Esophagus squamous epithelium (tissue), 4 donors: Measurements from ENCODE around the gene NSMCE3.

Experiments
- POLR2A ChIP-seq, 4 donors: fragments of 450-650 bp; IDR thresholded peaks; one replicate each; pipeline ENCODE4 v1.6.1; 2017; ENCODE audit warnings: antibody characterized with exemption in 4 of 4, mild to moderate bottlenecking in 4 of 4, moderate library complexity in 3 of 4
- TF ChIP-seq, protein P1 (sequence below), 6 experiments: fragments of 450-650 bp in 4 of 6; fragments of 200-600 bp in 2 of 6; sonication (generic) in 2 of 6; IDR thresholded peaks; one replicate each; pipeline ENCODE4 v1.5.1; 2016 to 2019; ENCODE audit warnings: antibody characterized with exemption in 6 of 6, mild to moderate bottlenecking in 4 of 6, moderate library complexity in 4 of 6

DNA sequence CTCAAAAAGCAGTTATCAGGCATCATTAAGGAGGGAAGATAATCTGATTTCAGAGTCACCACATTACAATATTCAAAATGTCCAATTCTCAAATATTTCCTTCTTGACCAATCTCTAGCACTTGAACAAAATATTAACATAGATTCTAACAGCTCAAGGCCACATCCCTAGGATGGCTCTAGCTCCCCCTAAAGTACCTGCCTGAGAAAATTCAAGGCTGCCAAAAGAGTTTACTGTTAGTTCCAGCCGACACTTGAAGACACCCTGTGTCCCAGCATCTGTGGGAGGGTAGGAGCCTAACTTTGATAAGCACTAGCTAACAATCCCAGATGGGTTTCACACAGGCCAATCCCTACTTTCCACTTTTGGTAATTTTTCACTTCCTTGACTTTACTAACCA, 10.4 kb downstream of the NSMCE3 start:
- TF ChIP-seq, protein P1, sequence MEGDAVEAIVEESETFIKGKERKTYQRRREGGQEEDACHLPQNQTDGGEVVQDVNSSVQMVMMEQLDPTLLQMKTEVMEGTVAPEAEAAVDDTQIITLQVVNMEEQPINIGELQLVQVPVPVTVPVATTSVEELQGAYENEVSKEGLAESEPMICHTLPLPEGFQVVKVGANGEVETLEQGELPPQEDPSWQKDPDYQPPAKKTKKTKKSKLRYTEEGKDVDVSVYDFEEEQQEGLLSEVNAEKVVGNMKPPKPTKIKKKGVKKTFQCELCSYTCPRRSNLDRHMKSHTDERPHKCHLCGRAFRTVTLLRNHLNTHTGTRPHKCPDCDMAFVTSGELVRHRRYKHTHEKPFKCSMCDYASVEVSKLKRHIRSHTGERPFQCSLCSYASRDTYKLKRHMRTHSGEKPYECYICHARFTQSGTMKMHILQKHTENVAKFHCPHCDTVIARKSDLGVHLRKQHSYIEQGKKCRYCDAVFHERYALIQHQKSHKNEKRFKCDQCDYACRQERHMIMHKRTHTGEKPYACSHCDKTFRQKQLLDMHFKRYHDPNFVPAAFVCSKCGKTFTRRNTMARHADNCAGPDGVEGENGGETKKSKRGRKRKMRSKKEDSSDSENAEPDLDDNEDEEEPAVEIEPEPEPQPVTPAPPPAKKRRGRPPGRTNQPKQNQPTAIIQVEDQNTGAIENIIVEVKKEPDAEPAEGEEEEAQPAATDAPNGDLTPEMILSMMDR (IDR thresholded peaks at IDR 0.05): no peak
- TF ChIP-seq POLR2A (IDR thresholded peaks at IDR 0.05): no peak
